WTC11 (cell line): Measurements from ENCODE around the gene TSPAN17. TPM values are rescaled to one million over a fixed set of nuclear protein-coding genes. Genes with fewer than 3 reads are reported as not detected.
A peak's percentile ranks its signal among the peaks of the same experiment; 100 is the strongest.

Source experiments
- ATAC-seq: fragments of 200-7000 bp; cut with Tn5 transposase; 2 replicates; pipeline ENCODE4 v1.10.0; 2021; ENCODE audit warnings: mild to moderate bottlenecking, moderate library complexity
- CTCF ChIA-PET: fragments of 300-600 bp; sonication (Branson Sonifier 250); formaldehyde crosslinking; loops from one replicate; lab custom pipeline; 2021; ENCODE audit warnings: antibody characterized with exemption; lab: Charles Lee
- POLR2A ChIA-PET: fragments of 350-600 bp; sonication (Branson Sonifier 250); formaldehyde crosslinking; loops from one replicate; lab custom pipeline; 2021; ENCODE audit warnings: antibody characterized with exemption; lab: Charles Lee
- DNase-seq: peaks from one replicate; pipeline ENCODE4 v3.0.0; 2021; ENCODE audit warnings: low spot score
- H3K27ac Mint-ChIP-seq: 2 replicates; pipeline ENCODE4 v1.8.0; 2021; ENCODE audit warnings: mixed read lengths
- H3K27me3 Mint-ChIP-seq: 2 replicates; pipeline ENCODE4 v1.8.0; 2021; ENCODE audit warnings: low read depth, mild to moderate bottlenecking, moderate library complexity, mixed read lengths
- H3K36me3 Mint-ChIP-seq: 2 replicates; pipeline ENCODE4 v1.8.0; 2021; ENCODE audit warnings: mixed read lengths
- H3K4me1 Mint-ChIP-seq: 2 replicates; pipeline ENCODE4 v1.8.0; 2022; ENCODE audit warnings: mixed read lengths
- H3K4me3 Mint-ChIP-seq: 2 replicates; pipeline ENCODE4 v1.8.0; 2021; ENCODE audit warnings: mild to moderate bottlenecking, moderate library complexity, mixed read lengths
- H3K9me3 Mint-ChIP-seq: 2 replicates; pipeline ENCODE4 v1.8.0; 2021; ENCODE audit warnings: mixed read lengths
- ATF1 ChIP-seq: sonication (generic); formaldehyde crosslinking; IDR thresholded peaks from 2 replicates; pipeline ENCODE4 v1.8.1; 2023; ENCODE audit warnings: mild to moderate bottlenecking, moderate library complexity, missing genetic modification reagents
- CREB1 ChIP-seq: sonication (generic); formaldehyde crosslinking; IDR thresholded peaks from 2 replicates; pipeline ENCODE4 v1.8.0; 2023; ENCODE audit warnings: mild to moderate bottlenecking, missing genetic modification reagents
- FOXK1 ChIP-seq: sonication (generic); formaldehyde crosslinking; IDR thresholded peaks from 2 replicates; pipeline ENCODE4 v1.8.0; 2022; ENCODE audit warnings: mild to moderate bottlenecking, moderate library complexity, missing genetic modification reagents
- GRHL2 ChIP-seq: fragments of 250-450 bp; sonication (Bioruptor Pico); IDR thresholded peaks from 2 replicates; pipeline ENCODE4 v1.8.0; 2022; ENCODE audit warnings: mild to moderate bottlenecking, moderate library complexity; ENCODE audit not compliant: insufficient replicate concordance, severe bottlenecking
- GTF2I ChIP-seq: fragments of 250-450 bp; sonication (Bioruptor Pico); conservative IDR thresholded peaks from 2 replicates; pipeline ENCODE4 v1.4.0; 2021; ENCODE audit warnings: mild to moderate bottlenecking
- KAT7 ChIP-seq: sonication (generic); formaldehyde crosslinking; IDR thresholded peaks from 2 replicates; pipeline ENCODE4 v1.8.1; 2023; ENCODE audit warnings: missing genetic modification reagents, mild to moderate bottlenecking, borderline replicate concordance
- MYBL2 ChIP-seq: sonication (generic); formaldehyde crosslinking; IDR thresholded peaks from 2 replicates; pipeline ENCODE4 v1.8.1; 2023; ENCODE audit warnings: mild to moderate bottlenecking, moderate library complexity, missing genetic modification reagents
- NR2C2 ChIP-seq: sonication (generic); formaldehyde crosslinking; IDR thresholded peaks from 2 replicates; pipeline ENCODE4 v1.8.0; 2022; ENCODE audit warnings: mild to moderate bottlenecking, missing genetic modification reagents
- NR3C1 ChIP-seq: sonication (generic); formaldehyde crosslinking; conservative IDR thresholded peaks from 2 replicates; pipeline ENCODE4 v1.8.1; 2023; ENCODE audit warnings: low read depth, mild to moderate bottlenecking, missing genetic modification reagents
- PRRX2 ChIP-seq: fragments of 250-450 bp; sonication (Bioruptor Pico); IDR thresholded peaks from 2 replicates; pipeline ENCODE4 v1.8.0; 2021; ENCODE audit warnings: mild to moderate bottlenecking
- SMAD4 ChIP-seq: sonication (generic); formaldehyde crosslinking; IDR thresholded peaks from 2 replicates; pipeline ENCODE4 v1.8.0; 2022; ENCODE audit warnings: mild to moderate bottlenecking, missing genetic modification reagents
- TCF7 ChIP-seq: sonication (generic); formaldehyde crosslinking; IDR thresholded peaks from 2 replicates; pipeline ENCODE4 v1.8.0; 2022; ENCODE audit warnings: mild to moderate bottlenecking, low read depth, missing genetic modification reagents, moderate library complexity
- ZBTB21 ChIP-seq: sonication (generic); formaldehyde crosslinking; IDR thresholded peaks from 2 replicates; pipeline ENCODE4 v1.8.1; 2023; ENCODE audit warnings: mild to moderate bottlenecking, missing genetic modification reagents, borderline replicate concordance
- ZNF121 ChIP-seq: sonication (generic); formaldehyde crosslinking; IDR thresholded peaks from 2 replicates; pipeline ENCODE4 v1.8.0; 2023; ENCODE audit warnings: missing genetic modification reagents
- ZNF317 ChIP-seq: sonication (generic); formaldehyde crosslinking; IDR thresholded peaks from 2 replicates; pipeline ENCODE4 v1.8.1; 2023; ENCODE audit warnings: low read depth, mild to moderate bottlenecking, moderate library complexity, missing genetic modification reagents, borderline replicate concordance
- total RNA-seq: library from RNA; stranded (reverse); gene quantifications from 3 replicates; pipeline ENCODE4 v1.2.3, GENCODE V29; 2021
- TF ChIP-seq, protein P1 (sequence below): sonication (generic); formaldehyde crosslinking; IDR thresholded peaks from 2 replicates; pipeline ENCODE4 v1.8.1; 2022; ENCODE audit warnings: mild to moderate bottlenecking, moderate library complexity, missing genetic modification reagents
- TF ChIP-seq, protein P2 (sequence below): sonication (generic); formaldehyde crosslinking; IDR thresholded peaks from 2 replicates; pipeline ENCODE4 v1.8.0; 2022; ENCODE audit warnings: mild to moderate bottlenecking, missing genetic modification reagents
- TF ChIP-seq, protein P3 (sequence below): sonication (generic); formaldehyde crosslinking; IDR thresholded peaks from 2 replicates; pipeline ENCODE4 v1.8.1; 2022; ENCODE audit warnings: low read depth, missing genetic modification reagents, borderline replicate concordance
- TF ChIP-seq, protein P4 (sequence below): sonication (generic); formaldehyde crosslinking; IDR thresholded peaks from 2 replicates; pipeline ENCODE4 v1.8.0; 2022; ENCODE audit warnings: missing genetic modification reagents
- TF ChIP-seq, protein P5 (sequence below): sonication (generic); formaldehyde crosslinking; IDR thresholded peaks from 2 replicates; pipeline ENCODE4 v1.8.0; 2023; ENCODE audit warnings: missing genetic modification reagents
- TF ChIP-seq, protein P6 (sequence below): sonication (generic); formaldehyde crosslinking; IDR thresholded peaks from 2 replicates; pipeline ENCODE4 v1.8.0; 2022; ENCODE audit warnings: mild to moderate bottlenecking, missing genetic modification reagents
- TF ChIP-seq, protein P7 (sequence below): sonication (generic); formaldehyde crosslinking; IDR thresholded peaks from 2 replicates; pipeline ENCODE4 v1.8.0; 2023; ENCODE audit warnings: mild to moderate bottlenecking, missing genetic modification reagents

Gene TSPAN17
- total RNA-seq, 1 experiment from 2014 or later: 47.8 TPM

DNA sequence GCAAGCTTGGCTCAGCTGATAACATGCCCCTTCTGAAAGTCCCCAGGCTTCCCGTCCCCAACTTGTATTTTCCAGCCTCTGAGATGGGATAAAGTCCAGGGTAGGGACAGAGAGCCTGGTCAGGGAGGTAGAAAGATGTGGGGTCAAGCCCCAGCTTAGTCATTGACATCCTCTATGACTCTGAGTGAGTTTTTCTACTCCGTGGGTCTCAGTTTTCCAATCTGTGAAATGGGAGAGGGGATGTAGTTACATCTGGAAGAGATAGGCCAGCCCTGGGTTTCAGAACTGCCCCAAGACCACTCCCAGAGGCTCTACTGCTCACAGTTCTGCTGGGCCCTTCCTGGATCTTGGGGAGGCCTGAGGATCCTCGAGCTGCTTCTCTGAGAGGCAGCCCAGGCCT, 40.4 kb upstream of the TSPAN17 start (continued):
- TF ChIP-seq, protein P1, sequence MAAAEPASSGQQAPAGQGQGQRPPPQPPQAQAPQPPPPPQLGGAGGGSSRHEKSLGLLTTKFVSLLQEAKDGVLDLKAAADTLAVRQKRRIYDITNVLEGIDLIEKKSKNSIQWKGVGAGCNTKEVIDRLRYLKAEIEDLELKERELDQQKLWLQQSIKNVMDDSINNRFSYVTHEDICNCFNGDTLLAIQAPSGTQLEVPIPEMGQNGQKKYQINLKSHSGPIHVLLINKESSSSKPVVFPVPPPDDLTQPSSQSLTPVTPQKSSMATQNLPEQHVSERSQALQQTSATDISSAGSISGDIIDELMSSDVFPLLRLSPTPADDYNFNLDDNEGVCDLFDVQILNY (CRISPR knock-in tag): no peak
- TF ChIP-seq KAT7: no peak
- TF ChIP-seq, protein P2, sequence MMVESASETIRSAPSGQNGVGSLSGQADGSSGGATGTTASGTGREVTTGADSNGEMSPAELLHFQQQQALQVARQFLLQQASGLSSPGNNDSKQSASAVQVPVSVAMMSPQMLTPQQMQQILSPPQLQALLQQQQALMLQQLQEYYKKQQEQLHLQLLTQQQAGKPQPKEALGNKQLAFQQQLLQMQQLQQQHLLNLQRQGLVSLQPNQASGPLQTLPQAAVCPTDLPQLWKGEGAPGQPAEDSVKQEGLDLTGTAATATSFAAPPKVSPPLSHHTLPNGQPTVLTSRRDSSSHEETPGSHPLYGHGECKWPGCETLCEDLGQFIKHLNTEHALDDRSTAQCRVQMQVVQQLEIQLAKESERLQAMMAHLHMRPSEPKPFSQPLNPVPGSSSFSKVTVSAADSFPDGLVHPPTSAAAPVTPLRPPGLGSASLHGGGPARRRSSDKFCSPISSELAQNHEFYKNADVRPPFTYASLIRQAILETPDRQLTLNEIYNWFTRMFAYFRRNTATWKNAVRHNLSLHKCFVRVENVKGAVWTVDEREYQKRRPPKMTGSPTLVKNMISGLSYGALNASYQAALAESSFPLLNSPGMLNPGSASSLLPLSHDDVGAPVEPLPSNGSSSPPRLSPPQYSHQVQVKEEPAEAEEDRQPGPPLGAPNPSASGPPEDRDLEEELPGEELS (CRISPR knock-in tag): no peak
- TF ChIP-seq, protein P3, sequence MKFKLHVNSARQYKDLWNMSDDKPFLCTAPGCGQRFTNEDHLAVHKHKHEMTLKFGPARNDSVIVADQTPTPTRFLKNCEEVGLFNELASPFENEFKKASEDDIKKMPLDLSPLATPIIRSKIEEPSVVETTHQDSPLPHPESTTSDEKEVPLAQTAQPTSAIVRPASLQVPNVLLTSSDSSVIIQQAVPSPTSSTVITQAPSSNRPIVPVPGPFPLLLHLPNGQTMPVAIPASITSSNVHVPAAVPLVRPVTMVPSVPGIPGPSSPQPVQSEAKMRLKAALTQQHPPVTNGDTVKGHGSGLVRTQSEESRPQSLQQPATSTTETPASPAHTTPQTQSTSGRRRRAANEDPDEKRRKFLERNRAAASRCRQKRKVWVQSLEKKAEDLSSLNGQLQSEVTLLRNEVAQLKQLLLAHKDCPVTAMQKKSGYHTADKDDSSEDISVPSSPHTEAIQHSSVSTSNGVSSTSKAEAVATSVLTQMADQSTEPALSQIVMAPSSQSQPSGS (CRISPR knock-in tag): no peak
- no peak for TF ChIP-seq TCF7 (CRISPR knock-in tag)
- no peak for TF ChIP-seq ZNF121 (CRISPR knock-in tag)
- no peak for TF ChIP-seq SMAD4 (CRISPR knock-in tag)
- no peak for TF ChIP-seq ATF1 (CRISPR knock-in tag)
- TF ChIP-seq PRRX2 (CRISPR knock-in tag): no peak
- TF ChIP-seq NR3C1: no peak
- TF ChIP-seq NR2C2: no peak
- TF ChIP-seq, protein P4, sequence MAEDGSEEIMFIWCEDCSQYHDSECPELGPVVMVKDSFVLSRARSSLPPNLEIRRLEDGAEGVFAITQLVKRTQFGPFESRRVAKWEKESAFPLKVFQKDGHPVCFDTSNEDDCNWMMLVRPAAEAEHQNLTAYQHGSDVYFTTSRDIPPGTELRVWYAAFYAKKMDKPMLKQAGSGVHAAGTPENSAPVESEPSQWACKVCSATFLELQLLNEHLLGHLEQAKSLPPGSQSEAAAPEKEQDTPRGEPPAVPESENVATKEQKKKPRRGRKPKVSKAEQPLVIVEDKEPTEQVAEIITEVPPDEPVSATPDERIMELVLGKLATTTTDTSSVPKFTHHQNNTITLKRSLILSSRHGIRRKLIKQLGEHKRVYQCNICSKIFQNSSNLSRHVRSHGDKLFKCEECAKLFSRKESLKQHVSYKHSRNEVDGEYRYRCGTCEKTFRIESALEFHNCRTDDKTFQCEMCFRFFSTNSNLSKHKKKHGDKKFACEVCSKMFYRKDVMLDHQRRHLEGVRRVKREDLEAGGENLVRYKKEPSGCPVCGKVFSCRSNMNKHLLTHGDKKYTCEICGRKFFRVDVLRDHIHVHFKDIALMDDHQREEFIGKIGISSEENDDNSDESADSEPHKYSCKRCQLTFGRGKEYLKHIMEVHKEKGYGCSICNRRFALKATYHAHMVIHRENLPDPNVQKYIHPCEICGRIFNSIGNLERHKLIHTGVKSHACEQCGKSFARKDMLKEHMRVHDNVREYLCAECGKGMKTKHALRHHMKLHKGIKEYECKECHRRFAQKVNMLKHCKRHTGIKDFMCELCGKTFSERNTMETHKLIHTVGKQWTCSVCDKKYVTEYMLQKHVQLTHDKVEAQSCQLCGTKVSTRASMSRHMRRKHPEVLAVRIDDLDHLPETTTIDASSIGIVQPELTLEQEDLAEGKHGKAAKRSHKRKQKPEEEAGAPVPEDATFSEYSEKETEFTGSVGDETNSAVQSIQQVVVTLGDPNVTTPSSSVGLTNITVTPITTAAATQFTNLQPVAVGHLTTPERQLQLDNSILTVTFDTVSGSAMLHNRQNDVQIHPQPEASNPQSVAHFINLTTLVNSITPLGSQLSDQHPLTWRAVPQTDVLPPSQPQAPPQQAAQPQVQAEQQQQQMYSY (CRISPR knock-in tag): no peak

DNA sequence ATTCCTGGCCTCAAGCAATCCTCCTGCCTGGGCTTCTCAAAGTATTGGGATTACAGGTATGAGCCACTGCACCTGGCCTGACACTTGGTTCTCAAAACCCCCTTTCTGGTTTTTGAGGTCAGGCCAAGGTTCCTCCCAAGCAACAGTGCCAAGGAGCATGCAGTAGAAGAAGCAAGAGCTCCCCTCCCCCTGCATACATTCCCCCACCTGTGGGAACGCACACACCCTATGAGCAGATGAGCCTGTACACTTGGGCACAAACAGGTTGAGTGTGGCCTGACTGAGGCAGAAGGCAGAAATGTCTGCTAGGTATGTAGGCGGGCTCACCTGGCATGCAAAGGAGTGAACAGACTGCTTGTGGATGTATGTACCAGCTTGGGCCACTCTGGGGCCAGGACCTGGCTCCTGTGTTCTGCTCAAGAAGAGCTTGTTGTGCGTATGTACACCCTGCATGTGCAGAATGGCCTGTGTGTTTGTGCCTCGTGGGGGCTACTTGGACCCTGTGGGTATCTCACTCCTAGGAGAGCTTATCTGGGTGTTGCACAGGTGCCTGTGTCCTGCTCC, 39.1 kb upstream of the TSPAN17 start:
- H3K4me1 Mint-ChIP-seq: peaks cover 29% of the 10 kb centered on the region
- ChIA-PET POLR2A (interaction anchor here (0.9 kb wide), 1 partner anchor 12 kb away, joined by 3 read pairs; no protein-coding TSS in a partner anchor), CTCF (interaction anchor here (0.6 to 1.7 kb wide), 4 partner anchors 12 to 160 kb away, joined by 3 to 11 read pairs (median 4); no protein-coding TSS in a partner anchor)
- H3K27ac Mint-ChIP-seq: no peak overlapping the region
- DNase-seq: no peak
- ATAC-seq: no peak
- no peaks in the 10 kb centered on the region for H3K9me3 Mint-ChIP-seq
- H3K36me3 Mint-ChIP-seq: no peaks in the 10 kb centered on the region
- peak overlapping the region; percentile 91; the same call in 1 of the 2 replicates for H3K4me3 Mint-ChIP-seq
- H3K27me3 Mint-ChIP-seq: peaks cover 23% of the 10 kb centered on the region
- TF ChIP-seq CREB1 (CRISPR knock-in tag): no peak
- no peak for TF ChIP-seq ZNF317 (CRISPR knock-in tag)
- TF ChIP-seq FOXK1: no peak
- TF ChIP-seq ZBTB21 (CRISPR knock-in tag): no peak
- TF ChIP-seq, protein P5, sequence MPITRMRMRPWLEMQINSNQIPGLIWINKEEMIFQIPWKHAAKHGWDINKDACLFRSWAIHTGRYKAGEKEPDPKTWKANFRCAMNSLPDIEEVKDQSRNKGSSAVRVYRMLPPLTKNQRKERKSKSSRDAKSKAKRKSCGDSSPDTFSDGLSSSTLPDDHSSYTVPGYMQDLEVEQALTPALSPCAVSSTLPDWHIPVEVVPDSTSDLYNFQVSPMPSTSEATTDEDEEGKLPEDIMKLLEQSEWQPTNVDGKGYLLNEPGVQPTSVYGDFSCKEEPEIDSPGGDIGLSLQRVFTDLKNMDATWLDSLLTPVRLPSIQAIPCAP (CRISPR knock-in tag): no peak
- no peak for TF ChIP-seq MYBL2 (CRISPR knock-in tag)
- TF ChIP-seq GRHL2 (CRISPR knock-in tag): no peak
- no peak for TF ChIP-seq KAT7
- TF ChIP-seq, protein P6, sequence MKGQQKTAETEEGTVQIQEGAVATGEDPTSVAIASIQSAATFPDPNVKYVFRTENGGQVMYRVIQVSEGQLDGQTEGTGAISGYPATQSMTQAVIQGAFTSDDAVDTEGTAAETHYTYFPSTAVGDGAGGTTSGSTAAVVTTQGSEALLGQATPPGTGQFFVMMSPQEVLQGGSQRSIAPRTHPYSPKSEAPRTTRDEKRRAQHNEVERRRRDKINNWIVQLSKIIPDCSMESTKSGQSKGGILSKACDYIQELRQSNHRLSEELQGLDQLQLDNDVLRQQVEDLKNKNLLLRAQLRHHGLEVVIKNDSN: no peak
- TF ChIP-seq, protein P3 (CRISPR knock-in tag): no peak
- TF ChIP-seq GTF2I: no peak
- no peak for TF ChIP-seq ZNF121 (CRISPR knock-in tag)
- TF ChIP-seq, protein P7, sequence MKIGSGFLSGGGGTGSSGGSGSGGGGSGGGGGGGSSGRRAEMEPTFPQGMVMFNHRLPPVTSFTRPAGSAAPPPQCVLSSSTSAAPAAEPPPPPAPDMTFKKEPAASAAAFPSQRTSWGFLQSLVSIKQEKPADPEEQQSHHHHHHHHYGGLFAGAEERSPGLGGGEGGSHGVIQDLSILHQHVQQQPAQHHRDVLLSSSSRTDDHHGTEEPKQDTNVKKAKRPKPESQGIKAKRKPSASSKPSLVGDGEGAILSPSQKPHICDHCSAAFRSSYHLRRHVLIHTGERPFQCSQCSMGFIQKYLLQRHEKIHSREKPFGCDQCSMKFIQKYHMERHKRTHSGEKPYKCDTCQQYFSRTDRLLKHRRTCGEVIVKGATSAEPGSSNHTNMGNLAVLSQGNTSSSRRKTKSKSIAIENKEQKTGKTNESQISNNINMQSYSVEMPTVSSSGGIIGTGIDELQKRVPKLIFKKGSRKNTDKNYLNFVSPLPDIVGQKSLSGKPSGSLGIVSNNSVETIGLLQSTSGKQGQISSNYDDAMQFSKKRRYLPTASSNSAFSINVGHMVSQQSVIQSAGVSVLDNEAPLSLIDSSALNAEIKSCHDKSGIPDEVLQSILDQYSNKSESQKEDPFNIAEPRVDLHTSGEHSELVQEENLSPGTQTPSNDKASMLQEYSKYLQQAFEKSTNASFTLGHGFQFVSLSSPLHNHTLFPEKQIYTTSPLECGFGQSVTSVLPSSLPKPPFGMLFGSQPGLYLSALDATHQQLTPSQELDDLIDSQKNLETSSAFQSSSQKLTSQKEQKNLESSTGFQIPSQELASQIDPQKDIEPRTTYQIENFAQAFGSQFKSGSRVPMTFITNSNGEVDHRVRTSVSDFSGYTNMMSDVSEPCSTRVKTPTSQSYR (CRISPR knock-in tag): no peak
